HG02884 (cell line): ENCODE data around the gene THSD4.

ENCODE experiments used
- ATAC-seq: cut with Tn5 transposase; IDR thresholded peaks from one replicate; pipeline ENCODE4 v1.9.1; 2021; ENCODE audit warnings: mild to moderate bottlenecking, moderate library complexity; ENCODE audit not compliant: unreplicated experiment

THSD4 gene

GRCh38 chr15:71597126-71597525 lies 481.9 kb downstream of the THSD4 start:
- ATAC-seq = no peak

- no peak for ATAC-seq
Measured at GRCh38 chr15:71597637-71598036, 482.4 kb downstream of the THSD4 start.

GRCh38 chr15:71598741-71599140 lies 483.5 kb downstream of the THSD4 start:
- ATAC-seq = no peak

- no peak for ATAC-seq
Measured at GRCh38 chr15:71599418-71600151, 484.3 kb downstream of the THSD4 start.

- ATAC-seq = no peak
Measured at GRCh38 chr15:71600237-71600636, 485.0 kb downstream of the THSD4 start.

GRCh38 chr15:71601038-71601834 lies 486.0 kb downstream of the THSD4 start:
- ATAC-seq = no peak

GRCh38 chr15:71603379-71603778 lies 488.1 kb downstream of the THSD4 start:
- ATAC-seq = no peak

- ATAC-seq = no peak
Measured at GRCh38 chr15:71607383-71607782, 492.1 kb downstream of the THSD4 start.

- ATAC-seq = no peak
Measured at GRCh38 chr15:71610728-71611552, 495.7 kb downstream of the THSD4 start.

- ATAC-seq = no peak
Measured at GRCh38 chr15:71611553-71612396, 496.5 kb downstream of the THSD4 start.

GRCh38 chr15:71612397-71612722 lies 497.1 kb downstream of the THSD4 start:
- no peak for ATAC-seq

GRCh38 chr15:71612869-71613268 lies 497.6 kb downstream of the THSD4 start:
- ATAC-seq = no peak

- no peak for ATAC-seq
Measured at GRCh38 chr15:71623111-71623510, 507.8 kb downstream of the THSD4 start.

- no peak for ATAC-seq
Measured at GRCh38 chr15:71626596-71627088, 511.4 kb downstream of the THSD4 start.

GRCh38 chr15:71627188-71627587 lies 511.9 kb downstream of the THSD4 start:
- ATAC-seq = no peak

GRCh38 chr15:71627604-71628003 lies 512.3 kb downstream of the THSD4 start:
- ATAC-seq = no peak

GRCh38 chr15:71628988-71629770 lies 513.9 kb downstream of the THSD4 start:
- no peak for ATAC-seq

GRCh38 chr15:71629781-71630474 lies 514.7 kb downstream of the THSD4 start:
- no peak for ATAC-seq

GRCh38 chr15:71630475-71630809 lies 515.2 kb downstream of the THSD4 start:
- no peak for ATAC-seq
